HG03103 (cell line): ENCODE measurements around the gene SAMD9.
"Not testable (repeated sequence)": the region's sequence is repeated elsewhere in the genome, so short reads cannot be mapped to it uniquely, and the experiment has no call there.

Experiments
- ATAC-seq: cut with Tn5 transposase; IDR thresholded peaks from one replicate; pipeline ENCODE4 v1.9.1; 2021; ENCODE audit warnings: low read depth; ENCODE audit not compliant: unreplicated experiment

SAMD9 gene

GRCh38 chr7:93120592-93121549, 3.1 kb upstream of the SAMD9 start:
- ATAC-seq: no peak

- no peak for ATAC-seq
Observed at GRCh38 chr7:93119191-93119905, 1.6 kb upstream of the SAMD9 start.

GRCh38 chr7:93117327-93117726, 452 bp downstream of the SAMD9 start:
- no peak for ATAC-seq

- ATAC-seq: no peak
Observed at GRCh38 chr7:93115796-93116195, 2.0 kb downstream of the SAMD9 start.

GRCh38 chr7:93108003-93108402, 9.8 kb downstream of the SAMD9 start:
- no peak for ATAC-seq

GRCh38 chr7:93097388-93097787, 20.4 kb downstream of the SAMD9 start:
- ATAC-seq: no peak

- ATAC-seq: peak; percentile 71
Observed at GRCh38 chr7:93092757-93093370, 24.9 kb downstream of the SAMD9 start.

GRCh38 chr7:93073357-93073756, 44.4 kb downstream of the SAMD9 start:
- ATAC-seq: not testable (repeated sequence)

- ATAC-seq: no peak
Observed at GRCh38 chr7:93062599-93062998, 55.2 kb downstream of the SAMD9 start.

GRCh38 chr7:93060865-93061264, 56.9 kb downstream of the SAMD9 start:
- no peak for ATAC-seq

- ATAC-seq: no peak
Observed at GRCh38 chr7:93060025-93060424, 57.8 kb downstream of the SAMD9 start.

- ATAC-seq: not testable (repeated sequence)
Observed at GRCh38 chr7:93056621-93057020, 61.2 kb downstream of the SAMD9 start.

GRCh38 chr7:93055543-93056107, 62.2 kb downstream of the SAMD9 start:
- ATAC-seq: no peak

- no peak for ATAC-seq
Observed at GRCh38 chr7:93054975-93055374, 62.8 kb downstream of the SAMD9 start.

- no peak for ATAC-seq
Observed at GRCh38 chr7:93053949-93054943, 63.5 kb downstream of the SAMD9 start.

GRCh38 chr7:93053209-93053948, 64.4 kb downstream of the SAMD9 start:
- no peak for ATAC-seq

GRCh38 chr7:93051660-93052059, 66.1 kb downstream of the SAMD9 start:
- ATAC-seq: no peak
